K562 (cell line): ENCODE results near the gene VASH2.

Experiments used
- TGIF2 ChIP-seq: sonication (generic); formaldehyde crosslinking; IDR thresholded peaks from 2 replicates; pipeline ENCODE4 v1.8.1; 2022; ENCODE audit warnings: mild to moderate bottlenecking, missing genetic modification reagents, moderate library complexity
- TF ChIP-seq, protein P1 (sequence below): fragments of 450-650 bp; IDR thresholded peaks from 2 replicates; pipeline ENCODE4 v1.6.1; 2016; ENCODE audit warnings: missing biosample characterization, missing genetic modification characterization
- TF ChIP-seq, protein P2 (sequence below), 2 experiments: fragments of 450-650 bp in 1 of 2; sonication (generic) in 1 of 2; formaldehyde crosslinking; conservative IDR thresholded peaks; 2 replicates each; pipeline versions ENCODE4 v1.4.0 to v1.8.1; 2020 to 2022; ENCODE audit warnings: mild to moderate bottlenecking in 1 of 2, missing genetic modification reagents in 1 of 2

DNA sequence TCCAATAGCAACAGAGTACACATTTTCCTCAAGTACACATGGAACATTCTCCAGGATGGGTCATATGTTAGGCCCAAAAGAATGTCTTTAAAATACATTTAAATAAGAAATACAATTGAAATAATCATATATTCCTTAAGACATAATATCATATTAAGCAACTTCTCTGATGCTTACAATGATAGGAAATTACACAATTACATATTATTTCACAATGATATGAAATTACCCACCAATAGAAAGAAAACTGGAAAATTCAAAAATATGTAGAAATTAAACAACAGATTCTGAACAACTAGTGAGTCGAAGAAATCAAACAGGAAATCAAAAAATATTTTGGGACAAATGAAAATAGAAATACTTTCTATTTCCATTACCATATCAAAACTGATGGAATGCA, 46.7 kb upstream of the VASH2 start:
- TF ChIP-seq, protein P1, sequence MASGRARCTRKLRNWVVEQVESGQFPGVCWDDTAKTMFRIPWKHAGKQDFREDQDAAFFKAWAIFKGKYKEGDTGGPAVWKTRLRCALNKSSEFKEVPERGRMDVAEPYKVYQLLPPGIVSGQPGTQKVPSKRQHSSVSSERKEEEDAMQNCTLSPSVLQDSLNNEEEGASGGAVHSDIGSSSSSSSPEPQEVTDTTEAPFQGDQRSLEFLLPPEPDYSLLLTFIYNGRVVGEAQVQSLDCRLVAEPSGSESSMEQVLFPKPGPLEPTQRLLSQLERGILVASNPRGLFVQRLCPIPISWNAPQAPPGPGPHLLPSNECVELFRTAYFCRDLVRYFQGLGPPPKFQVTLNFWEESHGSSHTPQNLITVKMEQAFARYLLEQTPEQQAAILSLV, result no peak
- no peak for TF ChIP-seq TGIF2 (CRISPR knock-in tag)
- TF ChIP-seq, protein P2, sequence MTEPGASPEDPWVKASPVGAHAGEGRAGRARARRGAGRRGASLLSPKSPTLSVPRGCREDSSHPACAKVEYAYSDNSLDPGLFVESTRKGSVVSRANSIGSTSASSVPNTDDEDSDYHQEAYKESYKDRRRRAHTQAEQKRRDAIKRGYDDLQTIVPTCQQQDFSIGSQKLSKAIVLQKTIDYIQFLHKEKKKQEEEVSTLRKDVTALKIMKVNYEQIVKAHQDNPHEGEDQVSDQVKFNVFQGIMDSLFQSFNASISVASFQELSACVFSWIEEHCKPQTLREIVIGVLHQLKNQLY (CRISPR knock-in tag; conservative IDR thresholded peaks at IDR 0.05), result no peak
